Measurements from ENCODE around the gene DET1.

Gene DET1

GRCh38 chr15:88463870-88464532 is 82.5 kb downstream of the DET1 start:
- DNase-seq = no peak
